MV-4-11 (cell line): ENCODE measurements around the gene GNAO1.

Experiments
- DNase-seq: peaks from one replicate; lab custom pipeline; 2025; lab: John Stamatoyannopoulos, UW

GNAO1 gene

DNA sequence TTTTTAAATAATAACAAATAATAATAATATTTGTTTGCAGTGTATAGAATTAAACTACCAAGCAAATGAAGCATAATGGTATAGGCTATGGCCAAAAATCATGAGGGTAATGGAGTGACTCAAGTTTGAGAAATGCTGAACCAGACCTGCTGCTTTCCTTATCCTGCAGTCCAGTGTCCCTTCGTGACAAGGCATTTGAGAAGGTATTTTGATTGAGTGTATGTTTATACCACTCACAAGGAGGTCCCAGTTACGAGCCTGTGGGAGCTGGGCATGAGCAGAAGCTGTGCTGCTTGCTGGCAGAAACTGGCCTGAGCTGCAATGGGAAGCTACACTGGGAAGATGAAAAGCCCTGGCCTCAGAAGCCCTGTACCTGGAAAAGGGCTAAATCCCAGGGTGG, 50.3 kb downstream of the GNAO1 start:
- DNase-seq = no peak

DNA sequence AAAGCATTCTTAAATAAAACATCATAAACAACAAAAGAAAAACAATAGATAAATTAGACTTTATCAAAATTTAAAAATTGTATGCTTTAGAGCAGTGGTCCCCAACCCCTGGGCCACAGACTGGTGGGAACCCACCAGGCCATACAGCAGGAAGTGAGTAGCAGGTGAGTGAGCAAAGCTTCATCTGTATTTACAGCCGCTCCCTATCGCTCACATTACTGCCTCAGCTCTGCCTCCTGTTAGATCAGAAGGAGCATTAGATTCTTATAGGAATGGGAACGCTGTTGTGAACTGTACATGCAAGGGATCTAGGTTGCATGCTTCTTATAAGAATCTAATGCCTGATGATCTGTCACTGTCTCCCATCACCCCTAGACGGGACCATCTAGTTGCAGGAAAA, 51.5 kb downstream of the GNAO1 start:
- DNase-seq = no peak

DNA sequence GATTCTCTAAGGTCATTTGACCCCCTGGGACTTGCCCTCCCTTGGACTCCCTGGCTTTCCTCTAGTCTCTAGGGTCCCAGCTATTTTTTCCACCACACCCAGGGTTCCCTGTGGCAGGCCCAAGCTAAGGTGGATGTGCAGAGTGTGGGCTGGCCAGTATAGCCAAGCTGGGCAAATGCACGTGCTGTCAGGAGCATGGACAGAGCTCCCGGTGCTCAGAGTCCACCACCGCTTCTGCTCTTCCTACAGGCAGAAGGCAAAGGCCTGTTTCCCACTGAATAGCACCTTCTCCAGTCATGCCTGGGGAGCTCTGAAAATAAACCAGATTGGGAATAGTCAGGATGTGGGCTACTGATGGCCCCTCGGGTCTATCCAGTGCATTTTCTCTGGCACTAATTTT, 53.3 kb downstream of the GNAO1 start:
- no peak for DNase-seq

DNA sequence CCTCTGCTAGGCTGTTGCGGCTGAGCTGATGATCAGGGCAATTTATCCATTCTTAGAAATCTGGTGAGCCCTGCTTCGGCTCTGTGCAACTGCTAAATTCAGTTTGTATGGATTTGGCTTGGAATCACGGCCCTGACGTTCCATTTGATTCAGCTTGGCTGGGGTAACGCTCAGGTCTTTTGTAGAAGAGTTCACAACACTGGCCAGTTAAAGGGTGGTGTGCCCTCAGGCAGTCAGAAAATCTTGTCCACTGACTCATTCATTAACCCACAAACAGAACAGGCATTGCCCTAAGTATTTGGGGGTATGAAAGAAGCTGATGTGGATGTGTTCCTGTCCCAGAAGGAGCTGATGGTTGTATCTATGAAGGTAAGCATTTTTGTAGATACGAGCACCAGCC, 53.9 kb downstream of the GNAO1 start:
- DNase-seq = no peak

DNA sequence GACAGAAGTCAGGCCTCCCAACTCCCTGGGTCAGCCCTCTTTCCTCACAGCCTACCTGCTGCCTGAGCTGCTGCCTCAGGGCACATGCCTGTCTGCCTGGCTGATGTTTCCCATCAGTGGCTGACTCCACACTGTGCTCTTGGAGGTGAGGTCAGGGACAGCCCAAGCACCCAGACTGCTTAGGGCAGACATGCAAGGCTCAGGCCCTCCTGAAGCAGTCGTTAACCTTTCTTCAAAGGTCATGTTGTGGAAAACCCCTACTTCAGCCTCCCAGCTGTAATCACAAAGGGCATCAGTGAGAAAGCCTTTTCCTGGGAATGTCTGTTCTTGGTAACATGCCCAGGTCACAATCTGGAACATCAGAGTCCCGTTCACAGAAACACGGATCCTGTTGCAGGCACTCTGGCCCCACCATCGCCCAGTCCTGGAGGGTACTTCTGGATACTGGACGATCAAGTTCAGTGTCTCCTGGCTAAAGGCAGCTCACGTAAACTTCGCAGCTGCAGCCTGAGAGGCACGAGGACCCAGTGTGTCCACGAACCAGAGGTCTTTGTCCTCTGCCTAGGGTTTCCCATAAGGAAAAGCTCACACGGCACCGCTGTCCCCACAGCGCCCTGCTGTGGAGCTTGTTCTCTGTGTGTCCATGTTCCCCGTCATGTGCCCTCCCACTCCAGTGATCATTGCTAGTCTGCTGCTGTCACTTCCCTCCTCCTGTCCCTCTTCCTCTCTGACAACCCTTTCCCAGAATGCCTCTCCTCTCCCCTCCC, 54.9 kb downstream of the GNAO1 start:
- DNase-seq = no peak

DNA sequence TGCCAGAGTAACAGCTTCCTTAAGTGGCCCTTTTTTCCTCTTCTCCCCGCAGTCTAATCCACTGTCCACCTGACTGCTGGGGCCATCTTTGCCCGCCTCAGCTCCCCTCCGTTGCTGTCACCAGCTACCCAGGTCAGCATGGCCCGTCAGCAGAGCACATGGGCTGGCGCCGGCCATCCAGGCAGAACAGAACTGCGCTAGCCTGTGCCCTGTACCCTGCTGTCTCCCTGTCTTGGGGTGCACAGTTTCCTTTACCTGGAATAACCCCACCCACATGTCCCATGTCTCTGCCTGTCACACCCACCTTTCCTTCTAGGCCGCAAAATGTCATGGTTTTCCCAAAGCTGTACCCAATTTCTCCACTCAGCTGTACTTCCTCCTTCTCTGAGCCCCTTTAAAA, 55.7 kb downstream of the GNAO1 start:
- DNase-seq = no peak

DNA sequence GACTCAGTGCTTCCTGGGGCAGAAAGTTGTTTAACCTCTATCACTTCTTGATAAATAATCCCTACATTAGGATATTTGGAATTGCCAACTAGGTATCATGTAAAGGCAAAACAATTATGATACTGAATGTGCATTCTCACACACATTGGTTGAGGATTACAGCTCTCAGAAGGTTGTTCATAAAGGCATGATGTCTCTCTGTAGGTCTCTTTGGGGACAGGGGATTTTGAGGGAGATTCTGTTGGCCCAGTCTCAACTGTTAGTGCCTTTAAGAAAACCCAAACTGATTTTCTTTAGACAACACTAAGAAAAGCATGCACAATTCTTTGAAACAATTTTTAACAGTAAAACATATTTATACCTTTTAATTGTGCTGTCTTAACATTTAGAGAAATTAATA, 56.5 kb downstream of the GNAO1 start:
- no peak for DNase-seq

DNA sequence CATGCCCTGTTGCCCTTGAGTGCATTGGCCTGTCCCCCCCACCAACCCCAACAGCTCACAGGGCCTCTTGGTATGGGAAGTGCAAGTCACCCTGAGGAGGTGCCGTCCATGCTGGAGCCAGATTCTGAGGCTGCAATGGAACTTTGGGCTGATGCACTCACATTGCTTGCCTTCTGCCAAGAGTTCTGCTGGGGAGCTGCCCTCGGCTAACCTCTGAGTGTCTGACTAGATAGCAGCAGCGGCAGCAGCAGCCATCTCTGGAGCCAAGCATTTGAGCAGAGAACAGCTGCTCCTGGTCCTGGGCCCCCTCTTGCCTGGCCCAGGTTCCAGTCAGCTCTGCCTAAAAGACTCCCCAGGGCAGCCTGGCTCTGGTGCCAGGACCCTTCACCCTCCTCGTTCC, 61.5 kb downstream of the GNAO1 start:
- DNase-seq = no peak

DNA sequence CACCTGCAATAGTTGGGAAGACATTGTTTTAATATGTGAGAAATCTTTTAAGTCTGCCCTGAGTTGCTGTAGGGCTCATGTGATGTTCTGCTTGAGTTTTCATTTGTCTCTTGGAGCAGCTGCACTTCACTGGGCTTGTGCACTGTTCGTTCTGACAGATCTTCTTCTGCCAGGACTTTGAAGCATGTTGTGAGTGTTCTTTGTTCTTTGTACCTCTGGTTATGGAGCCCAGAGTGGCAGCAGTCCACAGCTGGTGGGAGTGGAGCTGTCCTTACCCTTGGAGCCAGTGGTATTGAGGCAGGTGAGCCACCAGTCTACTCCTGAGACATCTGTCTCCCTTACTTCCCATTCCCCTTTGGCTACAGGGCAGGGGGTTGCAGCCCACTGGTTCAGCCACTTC, 64.6 kb downstream of the GNAO1 start:
- no peak for DNase-seq

DNA sequence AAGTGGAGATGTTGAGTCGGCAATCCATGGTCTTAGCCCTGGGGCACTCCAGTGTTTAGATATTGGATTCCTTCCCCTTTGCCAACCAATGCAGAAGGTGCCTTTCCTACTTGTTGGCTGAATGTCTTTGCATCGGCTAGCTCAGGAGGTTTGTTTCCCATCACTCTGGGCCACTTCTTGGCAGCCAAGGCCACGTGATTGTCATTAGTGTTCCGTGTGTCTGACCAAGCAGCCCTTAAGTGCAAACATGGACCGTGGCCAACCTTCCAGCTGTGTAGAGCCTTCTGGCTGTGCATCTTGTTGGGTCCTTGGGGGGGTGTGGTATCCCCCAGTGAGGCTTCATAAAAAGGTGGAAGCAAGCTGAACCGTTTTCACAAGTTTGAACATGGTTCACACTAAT, 66.0 kb downstream of the GNAO1 start:
- DNase-seq = no peak

DNA sequence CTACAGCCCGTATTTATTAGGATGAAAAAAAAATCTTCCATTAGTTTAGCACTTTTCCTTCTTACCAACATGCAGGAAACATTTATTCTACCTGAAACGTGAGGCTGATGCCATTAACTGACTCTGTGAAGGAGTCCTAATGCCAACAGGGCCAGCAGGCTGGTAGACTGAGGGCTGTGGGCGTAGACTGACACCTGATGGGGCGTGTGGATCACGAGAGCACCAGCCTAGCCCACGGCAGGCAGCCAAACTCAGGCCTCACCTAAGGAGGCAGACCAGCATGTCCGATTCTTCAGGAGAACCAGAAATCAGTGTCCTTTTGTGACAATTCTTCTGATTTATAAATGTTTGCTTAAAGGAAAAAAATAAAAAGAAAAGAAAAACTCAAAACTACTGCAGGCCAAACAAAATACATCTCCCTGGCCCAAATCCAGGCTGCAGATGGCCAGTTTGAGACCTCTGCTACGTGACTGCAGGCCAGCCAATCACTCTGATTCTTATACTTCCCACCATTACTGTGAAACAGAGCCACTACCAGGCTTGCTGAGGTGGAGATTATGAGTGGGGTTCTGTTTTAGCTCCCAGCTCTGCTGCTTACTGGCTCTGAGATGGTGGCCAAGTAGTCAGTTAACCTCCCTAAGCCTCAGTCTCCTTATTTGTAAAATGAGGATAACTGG, 66.5 kb downstream of the GNAO1 start:
- no peak for DNase-seq

DNA sequence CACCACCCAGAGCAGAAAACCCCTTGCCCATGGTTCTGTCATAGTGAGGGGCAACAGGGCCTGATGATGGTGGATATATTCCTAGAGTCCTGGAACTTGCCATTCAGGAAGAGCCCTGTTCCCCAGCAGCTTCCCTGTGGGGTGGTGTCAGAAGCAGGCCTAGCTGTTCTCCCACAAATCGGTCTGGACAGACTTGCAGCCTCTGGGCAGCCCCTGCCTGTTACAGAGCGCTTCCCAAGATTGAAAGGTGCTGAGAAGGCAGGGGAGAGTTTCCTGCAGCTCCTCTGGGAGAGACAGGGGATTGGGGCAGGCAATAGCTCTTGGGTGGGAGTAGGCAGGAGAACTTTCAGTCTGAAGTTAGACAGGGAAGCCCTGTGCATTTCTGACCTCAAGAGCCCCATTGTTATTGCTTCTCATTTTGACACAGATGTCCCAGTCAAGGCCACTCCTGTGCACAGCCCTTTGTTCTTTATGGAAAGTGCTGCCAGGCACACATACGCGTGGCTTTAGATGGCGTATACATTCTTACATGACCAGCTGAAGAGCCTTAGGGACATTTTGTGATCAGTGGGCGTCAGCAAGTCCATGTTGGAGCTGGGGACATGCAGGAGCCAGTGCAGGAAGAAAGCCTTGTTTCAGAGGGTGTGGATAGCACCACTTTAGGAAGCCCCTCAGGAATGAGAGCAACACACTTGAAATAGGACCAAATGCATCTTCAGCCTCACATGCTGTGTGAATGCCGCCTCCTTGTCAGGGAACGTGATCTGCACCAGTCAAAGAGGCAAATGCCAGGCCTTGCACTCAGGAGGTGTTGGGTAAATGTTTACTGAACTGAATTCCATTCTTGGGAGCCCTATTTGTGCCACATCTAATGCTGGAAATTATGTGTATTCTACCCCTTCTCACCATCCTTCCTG, 67.5 kb downstream of the GNAO1 start:
- DNase-seq = no peak

DNA sequence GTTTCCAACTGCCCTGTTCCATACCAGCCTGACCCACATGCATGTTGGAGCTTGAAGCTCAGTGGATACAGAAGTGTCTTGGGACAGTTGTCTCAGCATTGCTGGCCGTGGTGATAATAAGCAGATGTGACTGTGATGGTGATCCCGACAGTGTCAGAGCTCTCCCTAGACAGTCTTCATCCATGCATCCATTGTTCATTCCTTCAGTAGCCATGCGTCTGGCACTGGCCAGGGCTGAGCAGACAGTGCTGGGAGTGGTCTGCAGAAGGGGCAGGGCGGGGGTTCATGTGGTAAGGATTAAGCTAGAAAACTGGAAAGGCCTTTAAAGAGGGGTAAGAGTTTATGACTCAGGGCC, 68.1 kb downstream of the GNAO1 start:
- no peak for DNase-seq

DNA sequence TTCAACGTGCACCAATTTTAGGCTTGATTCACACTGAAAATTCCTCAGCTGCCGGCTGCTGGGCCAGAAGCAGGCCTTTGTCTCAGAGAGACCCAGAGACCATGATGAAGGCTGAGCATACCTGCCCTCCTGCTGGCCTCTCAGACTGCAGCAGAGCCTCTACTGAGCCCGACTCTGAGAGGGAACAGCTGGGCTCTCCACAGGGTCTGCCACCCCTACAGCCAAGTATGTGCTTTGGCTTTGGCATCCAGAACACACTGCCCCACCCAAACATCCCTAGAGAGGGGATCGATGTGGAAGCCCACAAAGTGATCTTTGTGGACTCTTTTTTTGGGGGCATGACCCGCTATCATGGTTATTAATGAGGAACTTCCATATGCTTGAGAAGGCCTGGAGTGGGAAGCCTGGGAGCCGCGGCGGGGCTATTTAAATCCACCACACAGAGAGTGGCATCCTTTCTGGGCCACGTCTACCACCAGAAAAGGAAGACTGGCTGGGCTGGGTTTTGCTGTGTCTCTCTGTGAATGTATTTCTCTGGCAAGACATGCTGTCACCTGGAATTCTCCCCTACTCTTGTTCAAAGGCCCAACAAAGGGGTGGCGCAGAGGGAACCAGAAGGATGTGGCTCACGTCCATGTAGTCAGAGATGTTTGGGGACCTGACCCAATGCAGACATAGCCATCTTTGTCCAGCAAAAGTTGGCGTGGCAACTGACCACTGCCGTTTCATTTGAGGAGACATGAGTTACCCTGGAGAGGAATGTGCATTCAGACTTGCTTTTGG, 69.3 kb downstream of the GNAO1 start:
- no peak for DNase-seq

DNA sequence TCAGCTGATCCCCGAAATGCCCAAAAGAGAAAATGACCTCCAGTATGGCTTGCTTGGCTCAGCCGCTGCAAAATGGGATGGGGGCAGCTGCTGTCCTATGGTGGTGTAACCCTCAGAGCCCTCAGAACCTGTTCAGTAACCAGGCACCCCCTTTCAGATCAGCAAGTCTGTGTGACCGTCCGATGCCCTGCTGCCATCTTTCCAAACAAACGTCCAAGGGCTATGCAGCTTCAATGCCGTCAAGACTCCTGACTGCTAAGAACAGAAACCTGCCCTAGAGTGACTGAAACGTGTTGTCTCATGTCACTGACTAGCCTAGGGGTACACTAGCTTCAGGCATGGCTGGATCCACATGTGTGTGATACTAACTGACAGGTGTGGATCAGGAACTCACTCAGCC, 70.4 kb downstream of the GNAO1 start:
- DNase-seq = no peak

DNA sequence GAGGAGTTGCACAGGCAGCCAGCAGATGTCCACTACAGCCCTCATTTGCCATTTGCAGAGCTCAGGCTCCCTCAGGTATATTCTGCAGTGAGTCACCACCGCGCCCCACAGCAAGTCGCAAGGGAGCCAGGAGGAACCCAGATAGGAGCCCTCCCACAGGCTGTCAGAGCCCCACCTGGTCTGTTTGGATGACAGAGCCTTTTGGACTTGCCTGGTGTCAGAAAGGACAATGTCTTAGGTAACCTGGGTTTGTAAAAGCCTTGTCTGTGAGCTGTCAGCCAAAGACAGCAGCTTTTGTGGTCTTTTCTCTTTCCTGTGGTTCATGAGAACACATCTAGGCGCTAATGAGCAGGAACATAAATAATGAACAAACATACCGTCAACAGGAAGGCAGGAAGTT, 70.9 kb downstream of the GNAO1 start:
- DNase-seq = no peak

DNA sequence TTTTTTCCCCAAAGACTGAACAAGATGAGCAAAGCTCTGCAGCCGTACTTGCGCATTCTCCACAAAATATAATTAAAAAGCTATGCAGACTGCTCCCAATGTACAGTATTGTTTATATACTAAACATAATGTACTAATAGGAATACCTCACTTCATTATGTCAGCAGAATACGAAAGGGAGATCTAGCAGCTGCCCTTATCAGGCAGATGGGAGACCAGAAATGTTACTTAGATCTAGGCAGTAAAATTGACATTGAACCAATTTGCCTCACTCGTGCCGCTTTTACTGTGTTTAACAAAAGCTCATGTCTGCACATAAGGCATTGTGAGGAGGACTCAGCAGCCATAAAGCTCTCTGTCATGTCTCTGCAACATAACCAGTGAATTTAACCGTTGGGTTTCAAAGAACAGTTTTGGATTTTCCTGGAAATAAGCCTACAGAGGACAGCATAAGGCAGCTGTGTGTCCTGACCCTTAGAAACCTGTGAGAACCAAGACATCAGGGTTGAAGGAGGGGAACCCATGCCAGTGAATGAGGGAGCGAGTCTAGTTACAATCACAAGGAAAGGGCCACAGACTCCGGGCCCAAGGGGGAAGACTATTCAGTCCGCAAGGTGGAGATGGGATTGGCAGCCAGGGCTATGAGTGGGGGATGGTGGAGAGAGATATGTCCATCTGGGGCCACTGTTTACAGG, 71.4 kb downstream of the GNAO1 start:
- DNase-seq = no peak

DNA sequence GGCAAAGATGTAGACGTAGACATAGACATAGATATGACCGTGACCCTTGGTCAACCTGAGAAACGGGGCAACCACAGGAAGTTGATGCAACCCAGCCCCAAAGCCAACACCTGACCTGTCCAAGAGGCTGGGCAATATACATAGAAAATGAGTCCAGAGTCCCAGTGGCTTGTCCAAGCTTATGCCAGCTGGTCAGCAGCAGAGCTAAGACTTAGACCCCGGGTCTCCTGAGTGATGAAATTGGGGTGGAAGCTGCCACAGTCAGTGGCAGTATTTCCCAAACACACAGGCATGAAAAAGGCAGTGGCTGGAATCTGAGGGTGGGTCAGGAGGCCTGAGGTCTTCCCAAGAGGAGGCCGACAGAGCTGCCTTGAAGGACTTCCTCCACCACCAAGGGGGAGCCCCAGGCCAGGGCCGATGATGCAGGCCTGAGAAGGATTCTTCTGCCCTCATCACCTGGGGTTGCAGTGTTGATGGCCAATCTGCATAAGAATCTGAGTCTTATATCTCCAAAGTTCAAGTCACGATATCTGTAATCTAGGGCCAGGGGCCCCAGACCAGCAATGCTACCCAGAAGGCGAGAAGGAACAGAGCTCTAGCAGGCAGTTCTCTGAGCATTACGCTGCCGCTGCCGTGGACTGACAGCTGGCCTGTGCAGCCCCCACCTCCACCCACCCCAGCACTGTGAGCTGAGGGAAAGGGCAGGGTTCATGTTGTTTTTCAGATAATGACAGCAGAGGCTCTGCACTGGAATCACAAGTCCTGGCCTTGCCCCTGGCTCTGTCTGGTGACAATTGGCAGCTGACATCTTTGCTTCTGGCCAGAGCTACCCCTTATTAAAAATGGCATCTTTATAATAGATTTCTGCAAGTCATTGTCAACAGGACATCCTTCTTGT, 72.7 kb downstream of the GNAO1 start:
- DNase-seq = no peak

DNA sequence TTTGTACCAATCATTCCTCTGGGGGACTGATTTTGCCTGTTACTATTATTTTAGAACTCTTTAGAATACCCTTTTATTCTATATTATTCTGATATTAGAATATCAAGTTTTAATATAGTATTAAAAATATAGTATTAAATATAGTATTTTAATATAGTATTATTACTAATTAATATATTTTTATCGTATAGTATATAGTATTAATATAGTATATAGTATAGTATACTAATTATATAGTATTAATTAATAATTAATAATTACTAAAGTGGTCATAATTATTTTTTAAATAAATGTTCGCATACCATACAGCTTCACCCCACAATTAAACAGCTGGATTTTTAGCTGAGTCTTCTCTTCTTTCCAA, 73.3 kb downstream of the GNAO1 start:
- no peak for DNase-seq

DNA sequence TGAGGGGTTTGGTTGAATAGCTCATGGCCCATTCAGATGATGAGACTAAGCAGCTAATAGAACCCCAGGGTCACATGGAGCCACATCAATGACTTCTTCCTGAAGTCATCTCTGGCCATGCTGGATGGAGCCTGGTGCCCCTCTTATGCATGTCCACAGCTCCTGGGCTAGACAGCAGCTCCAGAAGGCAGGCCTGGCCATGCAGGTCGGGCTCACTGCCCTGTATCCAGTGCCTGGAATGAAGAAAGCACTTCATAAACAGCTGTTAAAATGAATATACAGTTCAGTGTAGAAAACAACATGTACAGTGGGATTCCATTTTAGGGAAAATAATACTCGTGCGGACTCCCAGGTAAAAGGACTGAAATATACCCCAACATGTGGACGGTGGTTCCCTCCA, 73.9 kb downstream of the GNAO1 start:
- DNase-seq = no peak

DNA sequence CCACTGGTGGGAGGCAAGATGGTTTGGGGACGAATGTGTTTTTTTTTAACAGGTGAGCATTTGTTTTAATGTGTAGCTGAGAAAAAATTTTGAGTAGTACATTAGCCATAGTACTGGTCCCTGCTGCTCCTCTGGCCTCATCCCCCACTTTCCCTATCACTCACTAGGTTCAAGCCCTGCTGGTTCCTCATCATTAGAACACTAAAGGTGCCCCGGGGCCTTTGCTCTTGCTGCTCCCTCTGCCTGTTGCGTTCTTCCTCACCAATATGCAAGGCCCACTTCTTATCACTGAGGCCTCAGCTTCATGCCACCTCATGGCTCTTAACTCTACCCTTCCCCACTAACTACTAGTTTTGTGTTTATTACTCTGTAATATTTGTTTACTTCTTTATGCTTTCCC, 74.5 kb downstream of the GNAO1 start:
- DNase-seq = no peak
